ENCODE measurements around the gene ERO1A. TPM values are rescaled to one million over a fixed set of nuclear protein-coding genes. Genes with fewer than 3 reads are reported as not detected.

Gene ERO1A, protein sequence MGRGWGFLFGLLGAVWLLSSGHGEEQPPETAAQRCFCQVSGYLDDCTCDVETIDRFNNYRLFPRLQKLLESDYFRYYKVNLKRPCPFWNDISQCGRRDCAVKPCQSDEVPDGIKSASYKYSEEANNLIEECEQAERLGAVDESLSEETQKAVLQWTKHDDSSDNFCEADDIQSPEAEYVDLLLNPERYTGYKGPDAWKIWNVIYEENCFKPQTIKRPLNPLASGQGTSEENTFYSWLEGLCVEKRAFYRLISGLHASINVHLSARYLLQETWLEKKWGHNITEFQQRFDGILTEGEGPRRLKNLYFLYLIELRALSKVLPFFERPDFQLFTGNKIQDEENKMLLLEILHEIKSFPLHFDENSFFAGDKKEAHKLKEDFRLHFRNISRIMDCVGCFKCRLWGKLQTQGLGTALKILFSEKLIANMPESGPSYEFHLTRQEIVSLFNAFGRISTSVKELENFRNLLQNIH
- total RNA-seq, result 116 and 120 TPM in 2 replicates

DNA sequence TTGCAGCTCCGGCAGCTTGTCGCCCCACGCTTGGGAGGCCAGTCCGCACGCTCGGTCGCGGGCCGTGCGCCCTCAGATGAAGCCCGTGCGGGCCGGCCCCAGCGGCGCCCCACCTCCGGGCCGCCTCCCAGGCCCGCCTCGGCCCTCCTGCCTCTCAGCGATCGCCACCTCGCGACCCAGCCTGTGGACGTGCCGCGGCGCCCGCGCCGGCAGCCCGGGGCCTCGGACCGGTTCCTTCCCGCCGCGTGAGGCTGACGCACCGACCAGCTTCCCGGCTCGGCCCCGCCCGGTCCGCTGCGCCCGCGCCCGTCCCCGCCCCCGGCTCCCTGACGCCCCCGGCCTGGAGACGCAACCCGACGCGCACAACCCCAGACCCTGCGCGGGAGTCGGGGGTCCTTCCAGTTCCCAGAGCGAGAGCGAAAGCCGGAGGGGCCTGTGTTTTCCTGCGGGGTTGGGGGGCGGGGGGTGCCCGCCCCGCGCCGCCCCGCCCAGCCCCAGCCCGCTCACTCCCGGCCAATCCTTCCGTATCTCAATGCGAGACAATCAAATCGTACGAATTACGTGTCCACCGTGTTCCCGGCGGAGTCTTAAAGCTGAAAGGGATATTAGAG lies at the start of gene ERO1A:
Gene ERO1A, minus strand, starts transcription at position 78 of the 611 bp plus-strand sequence. Its CDS starts 77 bp downstream, at position 1.

DNA sequence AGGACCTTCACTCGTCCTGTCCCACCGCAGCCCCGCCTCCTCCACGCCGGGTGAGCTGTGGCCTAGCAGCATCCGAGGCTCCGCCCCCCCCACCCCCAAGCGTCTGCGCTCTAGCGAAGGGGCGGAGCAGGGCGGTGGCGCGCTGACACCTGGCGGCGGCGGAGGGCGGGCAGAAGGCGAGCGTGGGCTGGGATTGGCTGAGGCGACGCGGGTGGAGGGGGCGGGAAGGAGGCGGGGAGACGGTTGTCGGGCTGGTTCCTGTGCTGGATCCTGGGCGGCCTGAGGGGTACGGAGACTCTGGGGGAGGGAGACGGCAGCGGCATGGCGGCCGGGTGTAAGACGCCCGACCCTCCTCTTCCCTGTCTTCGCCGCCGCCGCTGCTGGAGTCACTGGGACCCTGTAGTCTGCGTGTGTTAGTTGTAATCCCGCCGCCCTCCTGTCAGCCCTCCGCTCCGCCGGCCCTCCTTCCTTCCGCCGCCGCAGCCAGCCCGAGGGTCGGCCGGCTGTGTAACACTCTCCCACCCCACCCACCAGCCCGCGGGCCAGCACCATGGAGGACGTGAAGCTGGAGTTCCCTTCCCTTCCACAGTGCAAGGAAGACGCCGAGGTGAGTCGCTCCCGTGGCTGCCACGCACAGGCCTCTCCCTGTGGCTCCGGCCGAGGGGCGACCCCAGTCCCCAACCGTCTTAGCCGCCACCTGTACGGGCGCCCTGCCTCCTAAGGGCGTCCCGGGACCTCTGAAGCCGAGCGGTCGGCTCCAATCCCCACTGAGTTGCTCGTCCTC lies 34.8 kb upstream of the ERO1A start, which contains the start of gene STYX:
Gene STYX, plus strand, starts transcription at position 242 of the 784 bp plus-strand sequence. Its CDS starts 309 bp downstream, at position 551.

DNA sequence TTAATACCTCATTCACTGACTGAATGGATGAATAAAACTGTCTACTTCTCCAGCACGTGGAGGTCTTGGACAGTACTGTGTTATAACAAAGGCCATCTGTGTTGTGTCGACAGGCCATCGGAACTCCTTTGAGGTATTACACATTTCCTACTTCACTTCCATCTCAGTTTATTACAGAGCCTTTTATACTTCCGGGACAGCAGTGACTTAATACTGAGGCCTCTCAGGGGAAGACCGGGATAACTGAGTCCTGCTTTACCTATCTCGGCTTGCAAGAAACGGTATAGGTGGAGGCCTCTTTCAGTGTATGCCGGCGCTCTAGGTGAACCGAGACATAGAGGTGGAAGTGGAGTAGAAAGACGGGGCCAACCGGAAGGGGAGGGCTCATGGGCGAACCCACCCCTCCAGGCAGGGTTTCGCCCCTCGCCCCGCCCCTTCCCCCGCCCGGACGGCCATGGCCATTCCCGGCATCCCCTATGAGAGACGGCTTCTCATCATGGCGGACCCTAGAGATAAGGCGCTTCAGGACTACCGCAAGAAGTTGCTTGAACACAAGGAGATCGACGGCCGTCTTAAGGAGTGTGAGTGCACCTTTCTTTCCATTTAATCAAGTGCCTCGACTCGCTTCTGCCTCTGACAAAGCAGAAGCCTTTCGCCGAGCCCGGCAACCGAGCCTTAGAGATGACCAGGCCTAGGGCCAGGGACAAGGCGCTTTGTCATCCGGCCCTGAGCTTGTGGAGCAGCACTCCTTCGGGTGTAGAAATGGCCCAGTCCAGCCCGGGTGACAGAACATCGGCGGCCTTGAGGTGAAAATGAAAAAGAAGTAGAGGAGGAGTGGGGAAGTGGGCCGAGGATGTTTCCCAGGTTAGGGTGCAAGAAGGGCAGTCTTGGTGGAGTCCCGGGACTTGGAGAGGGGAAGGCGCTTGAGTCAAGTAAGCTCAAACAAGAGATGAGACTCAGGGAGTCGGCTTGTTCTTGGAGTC lies 11.7 kb upstream of the ERO1A start, which contains the start of gene PSMC6:
Gene PSMC6, plus strand, starts transcription at position 477 of the 983 bp plus-strand sequence. Its CDS starts 20 bp downstream, at position 497.

Other genes with a start within 250 kb of the ERO1A start
- 3.3 and 5.2 TPM in 2 replicates for gene TXNDC16, start 143.1 kb downstream of the ERO1A start, total RNA-seq
- 0.37 and 0.44 TPM in 2 replicates for gene GPR137C, start 142.7 kb downstream of the ERO1A start, total RNA-seq
- gene PSMC6, start 11.6 kb upstream of the ERO1A start, total RNA-seq, result 127 and 181 TPM in 2 replicates
- 16.6 and 17.5 TPM in 2 replicates for gene STYX, start 34.6 kb upstream of the ERO1A start, total RNA-seq
- gene GNPNAT1, start 96.0 kb upstream of the ERO1A start, total RNA-seq, result 36.0 and 43.5 TPM in 2 replicates

All from uterine smooth muscle cell (primary cell).